Lower leg skin (tissue), 4 donors: ENCODE data around the gene RPTOR. TPM values are rescaled to one million over a fixed set of nuclear protein-coding genes. Genes with fewer than 3 reads are reported as not detected.
A peak's percentile ranks its signal among the peaks of the same experiment; 100 is the strongest.

Experiments
- DNase-seq, 2 donors: peaks; one replicate each; pipeline ENCODE4 v3.0.0-alpha.2; 2019; ENCODE audit warnings: low spot score in 2 of 2
- H3K4me3 ChIP-seq: fragments of 200-600 bp; sonication (generic); 2 replicates; pipeline ENCODE4 v1.5.1; 2017; ENCODE audit warnings: mild to moderate bottlenecking, low read depth; ENCODE audit not compliant: poor library complexity, severe bottlenecking
- CTCF ChIP-seq, 3 donors: fragments of 450-650 bp; IDR thresholded peaks; one replicate each; pipeline ENCODE4 v1.5.1; 2016; ENCODE audit warnings: antibody characterized with exemption in 3 of 3, mild to moderate bottlenecking in 3 of 3, moderate library complexity in 2 of 3
- POLR2A ChIP-seq, 2 donors: fragments of 450-650 bp; IDR thresholded peaks; one replicate each; pipeline ENCODE4 v1.6.1; 2016 to 2017; ENCODE audit warnings: antibody characterized with exemption in 2 of 2, mild to moderate bottlenecking in 1 of 2, moderate library complexity in 1 of 2
- WGBS, 2 donors: methylation state at CpG; one replicate each; pipeline ENCODE4 v1.1.5; 2018; 5-methylcytosine and 5-hydroxymethylcytosine counted together
- intact Hi-C: fragments of 100-400 bp; cut with DNase I; formaldehyde crosslinking; loops from one replicate; pipeline ENCODE4 v1.15.0; 2023; ENCODE audit warnings: low total_unique reads
- total RNA-seq, 4 donors: library from RNA; depleted of rRNA; stranded (reverse); fragments of >200 nt; gene quantifications; one replicate each; pipeline ENCODE4 v1.1.0, GENCODE V29; 2016

Gene RPTOR
- total RNA-seq, 4 donors from 2014 or later = 30.7 to 68.2 (median 39.8) TPM

- no peak overlapping the region for H3K4me3 ChIP-seq
- TF ChIP-seq POLR2A (IDR thresholded peaks at IDR 0.05) = no peak
- no peak for TF ChIP-seq CTCF (IDR thresholded peaks at IDR 0.05)
- intact Hi-C loops = no loop called here
- WGBS, 2 donors = 78 to 84% methylated on average over 13 of the region's 13 CpGs
- no peak for DNase-seq
Measured at GRCh38 chr17:80820331-80820730, 275.7 kb downstream of the RPTOR start.

- DNase-seq = no peak
- 95% methylated on average over 18 of the region's 18 CpGs for WGBS, 2 donors
- no peak overlapping the region for H3K4me3 ChIP-seq
- intact Hi-C loops = no loop called here
- TF ChIP-seq CTCF (IDR thresholded peaks at IDR 0.05) (no peak), POLR2A (IDR thresholded peaks at IDR 0.05) (no peak)
Measured at GRCh38 chr17:80821546-80821945, 276.9 kb downstream of the RPTOR start.

GRCh38 chr17:80822021-80822699 is 277.5 kb downstream of the RPTOR start:
- WGBS, 2 donors = 95 to 96% methylated on average over 36 of the region's 36 CpGs

GRCh38 chr17:80822700-80823410 is 278.2 kb downstream of the RPTOR start:
- WGBS, 2 donors = 75 to 78% methylated on average over 18 to 20 of the region's 20 CpGs
- H3K4me3 ChIP-seq = no peak overlapping the region
- TF ChIP-seq CTCF (IDR thresholded peaks at IDR 0.05) = no peak
- no peak for TF ChIP-seq POLR2A (IDR thresholded peaks at IDR 0.05)
- no peak for DNase-seq
- intact Hi-C loops = no loop called here

More at GRCh38 chr17:80822021-80822699, 277.5 kb downstream of the RPTOR start:
- H3K4me3 ChIP-seq = no peak overlapping the region
- TF ChIP-seq POLR2A (IDR thresholded peaks at IDR 0.05) (no peak), CTCF (IDR thresholded peaks at IDR 0.05) (no peak)
- DNase-seq = peak in 1 of 2 donors; percentile 76
- intact Hi-C loops = no loop called here

GRCh38 chr17:80824549-80825470 is 280.2 kb downstream of the RPTOR start:
- no peak for TF ChIP-seq CTCF (IDR thresholded peaks at IDR 0.05)
- TF ChIP-seq POLR2A (IDR thresholded peaks at IDR 0.05) = no peak
- H3K4me3 ChIP-seq = no peak overlapping the region
- intact Hi-C loops = no loop called here
- WGBS, 2 donors = 94 to 95% methylated on average over 35 of the region's 36 CpGs
- no peak for DNase-seq
